Type B pancreatic cell (in vitro differentiated cells): ENCODE measurements around the gene S100A3. TPM values are rescaled to one million over a fixed set of nuclear protein-coding genes. Genes with fewer than 3 reads are reported as not detected.

Experiments used
- DNase-seq: peaks from one replicate; pipeline ENCODE4 v3.0.0; 2021; ENCODE audit warnings: mixed read lengths; ENCODE audit not compliant: unreplicated experiment; ENCODE audit errors: extremely low spot score
- H3K27ac Mint-ChIP-seq: 2 replicates; pipeline ENCODE4 v1.8.0; 2021; ENCODE audit warnings: mild to moderate bottlenecking, mixed read lengths
- H3K27me3 Mint-ChIP-seq: 2 replicates; pipeline ENCODE4 v1.8.0; 2021; ENCODE audit warnings: mixed read lengths
- H3K36me3 Mint-ChIP-seq: 2 replicates; pipeline ENCODE4 v1.8.0; 2021; ENCODE audit warnings: mixed read lengths
- H3K4me1 Mint-ChIP-seq: one replicate; pipeline ENCODE4 v1.8.0; 2021; ENCODE audit warnings: mixed read lengths; ENCODE audit not compliant: unreplicated experiment
- H3K4me3 Mint-ChIP-seq: 2 replicates; pipeline ENCODE4 v1.8.0; 2021; ENCODE audit warnings: mild to moderate bottlenecking, mixed read lengths
- H3K9me3 Mint-ChIP-seq: 2 replicates; pipeline ENCODE4 v1.8.0; 2021; ENCODE audit warnings: mixed read lengths
- total RNA-seq: library from RNA; stranded (reverse); gene quantifications from 2 replicates; pipeline ENCODE4 v1.2.1, GENCODE V29; 2021; ENCODE audit warnings: low replicate concordance
- TF ChIP-seq, protein P1 (sequence below): fragments of 200-600 bp; sonication (generic); conservative IDR thresholded peaks from 2 replicates; pipeline ENCODE4 v1.5.0; 2021; ENCODE audit warnings: antibody characterized with exemption, mild to moderate bottlenecking

Gene S100A3
- total RNA-seq, 1 donor from 2014 or later, result 1.4 TPM

DNA sequence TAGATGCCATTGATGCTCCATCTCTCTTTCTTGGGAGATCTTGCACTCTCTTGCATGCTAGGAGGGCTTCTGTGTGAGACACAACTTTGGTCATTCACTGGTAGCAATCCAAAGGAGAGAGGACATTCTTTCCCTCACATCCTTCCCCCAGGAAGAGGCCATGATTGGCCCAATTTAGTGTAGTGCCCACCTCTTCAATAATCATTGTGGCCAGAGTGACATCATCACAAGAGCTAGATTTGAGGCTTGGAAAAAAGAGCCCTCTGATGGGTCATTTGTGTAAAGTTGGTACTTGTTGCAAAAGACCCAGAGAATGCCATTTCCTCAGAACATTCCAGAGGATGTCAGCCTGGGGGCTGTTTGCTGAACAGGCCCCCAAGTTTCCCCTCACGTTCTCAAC lies 43.5 kb downstream of the S100A3 start:
- peaks cover 6% of the 10 kb centered on the region for H3K4me1 Mint-ChIP-seq

DNA sequence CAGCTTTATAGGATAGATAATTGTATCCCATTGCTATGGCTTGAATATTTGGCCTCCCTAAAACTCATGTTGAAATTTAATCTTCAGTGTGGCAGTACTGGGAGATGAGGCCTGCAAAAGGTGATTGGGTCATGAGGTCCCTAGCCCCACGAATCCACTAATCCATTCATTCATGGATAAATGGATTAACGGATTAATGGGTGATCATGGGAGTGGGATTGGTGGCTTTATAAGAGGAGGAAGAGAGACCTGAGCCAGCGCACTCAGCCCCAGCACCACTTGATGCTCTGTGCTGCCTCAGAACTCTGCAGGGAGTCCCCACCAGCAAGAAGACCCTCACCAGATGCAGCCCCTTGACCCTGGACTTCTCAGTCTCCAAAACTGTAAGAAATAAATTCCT lies 45.3 kb downstream of the S100A3 start:
- TF ChIP-seq, protein P1, sequence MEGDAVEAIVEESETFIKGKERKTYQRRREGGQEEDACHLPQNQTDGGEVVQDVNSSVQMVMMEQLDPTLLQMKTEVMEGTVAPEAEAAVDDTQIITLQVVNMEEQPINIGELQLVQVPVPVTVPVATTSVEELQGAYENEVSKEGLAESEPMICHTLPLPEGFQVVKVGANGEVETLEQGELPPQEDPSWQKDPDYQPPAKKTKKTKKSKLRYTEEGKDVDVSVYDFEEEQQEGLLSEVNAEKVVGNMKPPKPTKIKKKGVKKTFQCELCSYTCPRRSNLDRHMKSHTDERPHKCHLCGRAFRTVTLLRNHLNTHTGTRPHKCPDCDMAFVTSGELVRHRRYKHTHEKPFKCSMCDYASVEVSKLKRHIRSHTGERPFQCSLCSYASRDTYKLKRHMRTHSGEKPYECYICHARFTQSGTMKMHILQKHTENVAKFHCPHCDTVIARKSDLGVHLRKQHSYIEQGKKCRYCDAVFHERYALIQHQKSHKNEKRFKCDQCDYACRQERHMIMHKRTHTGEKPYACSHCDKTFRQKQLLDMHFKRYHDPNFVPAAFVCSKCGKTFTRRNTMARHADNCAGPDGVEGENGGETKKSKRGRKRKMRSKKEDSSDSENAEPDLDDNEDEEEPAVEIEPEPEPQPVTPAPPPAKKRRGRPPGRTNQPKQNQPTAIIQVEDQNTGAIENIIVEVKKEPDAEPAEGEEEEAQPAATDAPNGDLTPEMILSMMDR, result no peak
- Mint-ChIP-seq H3K4me3 (no peak overlapping the region), H3K9me3 (no peaks in the 10 kb centered on the region), H3K36me3 (no peaks in the 10 kb centered on the region), H3K27me3 (peaks cover 3% of the 10 kb centered on the region), H3K4me1 (peaks cover 6% of the 10 kb centered on the region), H3K27ac (no peak overlapping the region)
- DNase-seq, result no peak

More for the DNA sequence above, 43.5 kb downstream of the S100A3 start:
- H3K4me3 Mint-ChIP-seq, result no peak overlapping the region
- no peaks in the 10 kb centered on the region for H3K9me3 Mint-ChIP-seq
- no peaks in the 10 kb centered on the region for H3K36me3 Mint-ChIP-seq
- no peak overlapping the region for H3K27ac Mint-ChIP-seq
- DNase-seq, result no peak
- H3K27me3 Mint-ChIP-seq, result no peaks in the 10 kb centered on the region
- TF ChIP-seq, protein P1, result no peak

DNA sequence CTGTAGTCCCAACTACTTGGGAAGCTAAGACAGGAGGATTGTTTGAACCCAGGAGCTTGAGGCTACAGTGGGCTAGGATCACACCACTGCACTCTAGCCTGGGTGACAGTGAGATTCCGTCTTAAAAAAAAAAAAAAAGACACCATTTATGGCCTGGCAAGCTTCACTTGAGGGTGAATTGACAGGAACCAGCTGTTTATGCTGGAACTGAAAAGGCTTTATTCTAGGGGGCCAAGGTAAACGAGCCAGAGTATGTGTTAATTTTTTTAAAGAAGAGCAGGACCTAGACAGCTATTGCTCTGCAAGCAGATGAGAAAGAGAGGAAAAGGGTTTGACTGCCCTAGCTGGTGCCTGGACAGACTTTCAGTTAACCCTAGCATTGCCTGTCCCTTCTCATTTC lies 50.3 kb downstream of the S100A3 start:
- Mint-ChIP-seq H3K4me3 (no peak overlapping the region), H3K4me1 (peaks cover 7% of the 10 kb centered on the region), H3K27me3 (peaks cover 6% of the 10 kb centered on the region), H3K9me3 (no peaks in the 10 kb centered on the region), H3K36me3 (no peaks in the 10 kb centered on the region), H3K27ac (no peak overlapping the region)
- DNase-seq, result no peak
- TF ChIP-seq, protein P1, result no peak

Other genes starting within 250 kb of the S100A3 start
- 0.87 and 1.3 TPM in 2 replicates for gene PGLYRP3, start 236.3 kb downstream of the S100A3 start, total RNA-seq
- gene PGLYRP4, start 200.4 kb downstream of the S100A3 start, total RNA-seq, result 4.4 and 5.9 TPM in 2 replicates
- 1,065 and 1,707 TPM in 2 replicates for gene S100A9, start 191.4 kb downstream of the S100A3 start, total RNA-seq
- 0.62 TPM in 1 of 2 replicates, not detected in the other for gene S100A12, start 173.6 kb downstream of the S100A3 start, total RNA-seq
- 667 and 678 TPM in 2 replicates for gene S100A8, start 158.2 kb downstream of the S100A3 start, total RNA-seq
- not detected in 2 replicates for gene S100A7A, start 132.7 kb downstream of the S100A3 start, total RNA-seq
- gene S100A7, start 88.6 kb downstream of the S100A3 start, total RNA-seq, result 6.2 and 10.2 TPM in 2 replicates
- gene S100A6, start 13.3 kb downstream of the S100A3 start, total RNA-seq, result 21.9 and 1,154 TPM in 2 replicates
- gene S100A5, start 8.3 kb downstream of the S100A3 start, total RNA-seq, result 0.62 TPM in 1 of 2 replicates, not detected in the other
- 61.0 and 200 TPM in 2 replicates for gene S100A4, start 3.5 kb downstream of the S100A3 start, total RNA-seq
- gene S100A2, start 16.6 kb upstream of the S100A3 start, total RNA-seq, result 0.75 and 2.4 TPM in 2 replicates
- 173 and 517 TPM in 2 replicates for gene S100A16, start 63.9 kb upstream of the S100A3 start, total RNA-seq
- 139 and 266 TPM in 2 replicates for gene S100A14, start 67.1 kb upstream of the S100A3 start, total RNA-seq
- 58.3 and 102 TPM in 2 replicates for gene S100A13, start 78.2 kb upstream of the S100A3 start, total RNA-seq
- 0.97 TPM in 1 of 2 replicates, not detected in the other for gene S100A1, start 79.2 kb upstream of the S100A3 start, total RNA-seq
- 87.5 and 108 TPM in 2 replicates for gene CHTOP, start 84.8 kb upstream of the S100A3 start, total RNA-seq
- gene SNAPIN, start 109.4 kb upstream of the S100A3 start, total RNA-seq, result 28.2 and 40.3 TPM in 2 replicates
- gene ILF2, start 121.7 kb upstream of the S100A3 start, total RNA-seq, result 241 and 291 TPM in 2 replicates
- gene NPR1, start 129.4 kb upstream of the S100A3 start, total RNA-seq, result 2.2 and 2.4 TPM in 2 replicates
- 70.3 and 90.8 TPM in 2 replicates for gene INTS3, start 178.8 kb upstream of the S100A3 start, total RNA-seq
- gene SLC27A3, start 226.1 kb upstream of the S100A3 start, total RNA-seq, result 20.6 and 22.1 TPM in 2 replicates